ENCODE results near the gene FUT1. TPM values are rescaled to one million over a fixed set of nuclear protein-coding genes. Genes with fewer than 3 reads are reported as not detected.

FUT1 gene
- total RNA-seq, 1 donor from 2014 or later = 5.7 TPM

- peak overlapping the region; percentile 88 for H3K4me3 Mint-ChIP-seq (ENCODE audit: unreplicated experiment)
- TF ChIP-seq, protein P1, sequence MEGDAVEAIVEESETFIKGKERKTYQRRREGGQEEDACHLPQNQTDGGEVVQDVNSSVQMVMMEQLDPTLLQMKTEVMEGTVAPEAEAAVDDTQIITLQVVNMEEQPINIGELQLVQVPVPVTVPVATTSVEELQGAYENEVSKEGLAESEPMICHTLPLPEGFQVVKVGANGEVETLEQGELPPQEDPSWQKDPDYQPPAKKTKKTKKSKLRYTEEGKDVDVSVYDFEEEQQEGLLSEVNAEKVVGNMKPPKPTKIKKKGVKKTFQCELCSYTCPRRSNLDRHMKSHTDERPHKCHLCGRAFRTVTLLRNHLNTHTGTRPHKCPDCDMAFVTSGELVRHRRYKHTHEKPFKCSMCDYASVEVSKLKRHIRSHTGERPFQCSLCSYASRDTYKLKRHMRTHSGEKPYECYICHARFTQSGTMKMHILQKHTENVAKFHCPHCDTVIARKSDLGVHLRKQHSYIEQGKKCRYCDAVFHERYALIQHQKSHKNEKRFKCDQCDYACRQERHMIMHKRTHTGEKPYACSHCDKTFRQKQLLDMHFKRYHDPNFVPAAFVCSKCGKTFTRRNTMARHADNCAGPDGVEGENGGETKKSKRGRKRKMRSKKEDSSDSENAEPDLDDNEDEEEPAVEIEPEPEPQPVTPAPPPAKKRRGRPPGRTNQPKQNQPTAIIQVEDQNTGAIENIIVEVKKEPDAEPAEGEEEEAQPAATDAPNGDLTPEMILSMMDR (IDR thresholded peaks at IDR 0.05; ENCODE audit: unreplicated experiment) = no peak
- peak overlapping the region; percentile 67 for H3K27ac Mint-ChIP-seq (ENCODE audit: unreplicated experiment)
- H3K27me3 Mint-ChIP-seq (ENCODE audit: unreplicated experiment) = peaks cover 20% of the 10 kb centered on the region
- H3K36me3 Mint-ChIP-seq (ENCODE audit: low read depth, unreplicated experiment) = peaks cover 9% of the 10 kb centered on the region
- H3K4me1 Mint-ChIP-seq (ENCODE audit: unreplicated experiment) = peaks cover 12% of the 10 kb centered on the region
- no peaks in the 10 kb centered on the region for H3K9me3 Mint-ChIP-seq (ENCODE audit: unreplicated experiment)
- peak; percentile 98 for DNase-seq (ENCODE audit: low spot score)
Measured at GRCh38 chr19:48713864-48714755, 38.3 kb downstream of the FUT1 start.

DNA sequence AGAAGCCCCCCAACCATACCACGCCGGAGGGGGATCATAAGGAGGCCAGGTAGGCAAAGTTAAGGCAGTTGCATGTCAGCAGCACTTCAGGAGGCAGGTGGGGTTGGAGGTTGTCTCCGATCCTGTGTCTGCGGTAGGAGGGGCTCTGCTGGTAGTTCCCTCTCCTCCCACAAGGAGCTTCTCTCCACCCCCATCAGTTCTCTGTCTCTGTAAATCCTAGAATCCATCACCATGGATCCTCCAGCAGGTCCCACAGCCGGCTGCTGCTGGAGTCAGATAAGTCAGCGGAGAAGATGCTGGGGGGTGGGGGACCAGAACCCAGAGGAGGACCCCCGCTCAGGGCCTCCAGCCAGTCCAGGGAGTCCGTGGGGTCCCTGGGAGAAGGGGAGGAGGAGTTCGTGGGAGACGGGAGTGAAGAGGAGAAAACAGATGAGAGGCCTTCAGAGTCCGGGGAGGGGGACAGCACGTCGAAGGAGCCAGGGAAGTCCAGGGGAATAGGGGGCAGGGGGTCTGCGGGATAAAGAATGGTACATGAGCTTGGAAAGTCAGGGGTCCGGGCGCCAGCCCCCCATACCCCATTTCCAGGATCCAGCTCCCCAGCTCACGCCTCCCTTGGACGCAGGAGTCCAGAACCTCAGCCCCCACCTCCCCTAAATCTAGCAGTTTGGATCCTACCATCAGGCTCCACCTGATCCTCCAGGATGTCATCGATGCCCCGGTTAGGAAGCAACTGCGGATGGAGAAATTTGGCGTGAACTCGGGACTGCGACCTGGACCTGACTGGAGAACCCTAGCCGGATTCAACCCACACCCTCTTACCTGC lies 39.2 kb downstream of the FUT1 start:
- peak overlapping the region; percentile 86 for H3K4me3 Mint-ChIP-seq (ENCODE audit: unreplicated experiment)
- TF ChIP-seq, protein P1 (IDR thresholded peaks at IDR 0.05; ENCODE audit: unreplicated experiment) = no peak
- peaks cover 9% of the 10 kb centered on the region for H3K4me1 Mint-ChIP-seq (ENCODE audit: unreplicated experiment)
- no peaks in the 10 kb centered on the region for H3K9me3 Mint-ChIP-seq (ENCODE audit: unreplicated experiment)
- H3K36me3 Mint-ChIP-seq (ENCODE audit: low read depth, unreplicated experiment) = peaks cover 4% of the 10 kb centered on the region
- DNase-seq (ENCODE audit: low spot score) = peak; percentile 34
- H3K27ac Mint-ChIP-seq (ENCODE audit: unreplicated experiment) = no peak overlapping the region
- peaks cover 16% of the 10 kb centered on the region for H3K27me3 Mint-ChIP-seq (ENCODE audit: unreplicated experiment)

DNA sequence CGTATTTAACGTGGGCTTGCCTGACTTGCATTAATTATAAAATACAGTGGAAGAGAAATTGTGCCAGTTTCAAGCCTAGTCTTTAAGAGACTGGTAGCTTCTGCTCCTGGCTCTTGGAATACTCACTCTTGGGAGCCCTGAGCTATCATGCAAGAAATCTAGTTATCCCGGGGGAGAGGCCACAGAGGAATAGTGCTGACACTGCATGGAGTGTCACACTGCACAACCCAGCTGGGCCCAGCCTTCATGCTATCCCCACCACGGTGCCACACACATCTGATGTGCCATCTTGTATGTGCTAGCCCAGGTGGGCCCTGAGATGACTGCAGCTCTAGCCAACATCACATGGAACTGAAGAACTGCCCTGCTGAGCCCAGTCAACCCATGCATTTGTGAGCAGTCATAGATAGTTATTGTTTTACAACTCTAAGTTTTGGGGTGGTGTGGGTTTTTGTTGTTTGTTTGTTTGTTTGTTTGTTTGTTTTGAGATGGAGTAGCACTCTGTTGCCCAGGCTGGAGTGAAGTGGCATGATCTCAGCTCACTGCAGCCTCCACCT lies 41.3 kb downstream of the FUT1 start:
- Mint-ChIP-seq H3K4me3 (ENCODE audit: unreplicated experiment) (no peak overlapping the region), H3K4me1 (ENCODE audit: unreplicated experiment) (peaks cover 4% of the 10 kb centered on the region), H3K27ac (ENCODE audit: unreplicated experiment) (no peak overlapping the region), H3K27me3 (ENCODE audit: unreplicated experiment) (peaks cover 14% of the 10 kb centered on the region), H3K9me3 (ENCODE audit: unreplicated experiment) (no peaks in the 10 kb centered on the region), H3K36me3 (ENCODE audit: low read depth, unreplicated experiment) (no peaks in the 10 kb centered on the region)
- DNase-seq (ENCODE audit: low spot score) = no peak
- TF ChIP-seq, protein P1 (IDR thresholded peaks at IDR 0.05; ENCODE audit: unreplicated experiment) = no peak

GRCh38 chr19:48708471-48708870 lies 44.0 kb downstream of the FUT1 start:
- Mint-ChIP-seq H3K27ac (ENCODE audit: unreplicated experiment) (no peak overlapping the region), H3K4me3 (ENCODE audit: unreplicated experiment) (peak overlapping the region; percentile 57), H3K27me3 (ENCODE audit: unreplicated experiment) (peaks cover 16% of the 10 kb centered on the region), H3K4me1 (ENCODE audit: unreplicated experiment) (no peaks in the 10 kb centered on the region), H3K9me3 (ENCODE audit: unreplicated experiment) (no peaks in the 10 kb centered on the region), H3K36me3 (ENCODE audit: low read depth, unreplicated experiment) (no peaks in the 10 kb centered on the region)
- no peak for DNase-seq (ENCODE audit: low spot score)
- TF ChIP-seq, protein P1 (IDR thresholded peaks at IDR 0.05; ENCODE audit: unreplicated experiment) = no peak

Measured in endothelial cell (in vitro differentiated cells).